ENCODE results near the gene DIO2. TPM values are rescaled to one million over a fixed set of nuclear protein-coding genes. Genes with fewer than 3 reads are reported as not detected.

The DIO2 gene
- total RNA-seq, 2 donors from 2014 or later, result 13.0 to 46.5 TPM

DNA sequence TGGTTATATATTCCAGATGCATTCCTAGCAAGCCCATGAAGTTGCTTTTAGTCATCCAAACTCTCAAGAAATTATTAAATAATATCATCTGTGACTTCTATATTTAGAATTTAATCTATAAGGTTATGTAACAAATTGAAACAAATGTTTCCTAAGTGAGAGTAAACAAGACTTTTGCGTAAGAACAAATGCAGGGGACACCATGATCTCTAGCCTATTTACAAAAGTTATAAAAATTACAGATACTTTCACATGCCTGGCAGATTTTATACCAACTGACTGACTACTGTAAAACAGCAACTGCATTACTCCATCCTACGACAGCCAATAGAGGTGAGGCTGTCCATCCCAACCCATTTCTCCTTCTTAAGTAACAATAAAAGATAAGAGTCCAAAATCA lies 20.4 kb upstream of the DIO2 start:
- ATAC-seq (ENCODE audit: insufficient number of reproducible peaks, low FRiP score, low read depth), result no peak
- no peak overlapping the region for H3K4me3 ChIP-seq
- TF ChIP-seq, protein P1, sequence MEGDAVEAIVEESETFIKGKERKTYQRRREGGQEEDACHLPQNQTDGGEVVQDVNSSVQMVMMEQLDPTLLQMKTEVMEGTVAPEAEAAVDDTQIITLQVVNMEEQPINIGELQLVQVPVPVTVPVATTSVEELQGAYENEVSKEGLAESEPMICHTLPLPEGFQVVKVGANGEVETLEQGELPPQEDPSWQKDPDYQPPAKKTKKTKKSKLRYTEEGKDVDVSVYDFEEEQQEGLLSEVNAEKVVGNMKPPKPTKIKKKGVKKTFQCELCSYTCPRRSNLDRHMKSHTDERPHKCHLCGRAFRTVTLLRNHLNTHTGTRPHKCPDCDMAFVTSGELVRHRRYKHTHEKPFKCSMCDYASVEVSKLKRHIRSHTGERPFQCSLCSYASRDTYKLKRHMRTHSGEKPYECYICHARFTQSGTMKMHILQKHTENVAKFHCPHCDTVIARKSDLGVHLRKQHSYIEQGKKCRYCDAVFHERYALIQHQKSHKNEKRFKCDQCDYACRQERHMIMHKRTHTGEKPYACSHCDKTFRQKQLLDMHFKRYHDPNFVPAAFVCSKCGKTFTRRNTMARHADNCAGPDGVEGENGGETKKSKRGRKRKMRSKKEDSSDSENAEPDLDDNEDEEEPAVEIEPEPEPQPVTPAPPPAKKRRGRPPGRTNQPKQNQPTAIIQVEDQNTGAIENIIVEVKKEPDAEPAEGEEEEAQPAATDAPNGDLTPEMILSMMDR (IDR thresholded peaks at IDR 0.05), result no peak

DNA sequence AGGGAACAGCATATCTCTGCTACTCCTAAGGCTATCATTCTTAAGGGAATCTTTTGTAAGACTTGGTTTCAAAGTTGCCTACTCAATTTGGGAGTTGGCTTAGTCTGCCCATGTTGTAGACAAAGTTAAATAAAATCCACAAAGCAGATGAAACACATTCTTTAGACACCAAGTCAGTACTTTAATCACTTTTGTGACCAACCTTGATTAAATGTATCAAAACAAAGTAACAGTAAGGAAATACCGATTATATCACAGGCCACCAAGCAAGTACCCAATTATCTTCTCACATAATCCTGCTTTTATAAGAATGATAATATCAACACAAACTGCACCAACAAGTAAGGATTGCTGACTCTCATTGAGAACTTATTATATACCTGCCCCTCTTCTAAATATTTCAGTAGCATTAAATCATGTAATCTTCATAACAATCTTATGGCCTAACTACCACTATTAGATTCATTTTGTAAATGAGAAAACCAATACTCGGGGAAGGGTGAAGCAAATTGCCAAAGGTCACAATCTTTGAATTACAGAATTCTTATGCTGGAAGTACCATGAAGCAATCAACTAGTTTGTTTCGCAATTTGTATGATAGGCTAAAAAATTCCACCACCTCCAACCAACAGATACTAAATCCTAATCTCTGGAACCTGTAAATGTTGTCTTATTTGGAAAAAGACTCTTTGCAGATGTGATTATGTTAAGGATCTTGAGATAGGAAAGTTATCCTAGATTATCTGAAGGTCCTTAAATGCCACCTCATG lies 12.6 kb upstream of the DIO2 start:
- Histone ChIP-seq H3K36me3 (no peaks in the 10 kb centered on the region), H3K27me3 (replicated peaks; ENCODE audit: insufficient read depth) (no peaks in the 10 kb centered on the region), H3K27ac (no peak overlapping the region), H3K9me3 (no peaks in the 10 kb centered on the region), H3K4me1 (ENCODE audit: control insufficient read depth in 1 of 2, low read depth in 2 of 2) (no peaks in the 10 kb centered on the region), H3K4me3 (no peak overlapping the region)
- ATAC-seq (ENCODE audit: insufficient number of reproducible peaks, low FRiP score, low read depth), result no peak
- TF ChIP-seq, protein P1 (IDR thresholded peaks at IDR 0.05), result no peak
- DNase-seq (ENCODE audit: low spot score), result no peak

More for the DNA sequence above, 20.4 kb upstream of the DIO2 start:
- no peak for DNase-seq (ENCODE audit: low spot score)
- no peaks in the 10 kb centered on the region for H3K27me3 ChIP-seq (replicated peaks; ENCODE audit: insufficient read depth)
- H3K9me3 ChIP-seq, result peaks cover 1% of the 10 kb centered on the region
- no peaks in the 10 kb centered on the region for H3K36me3 ChIP-seq
- no peak overlapping the region for H3K27ac ChIP-seq
- H3K4me1 ChIP-seq (ENCODE audit: control insufficient read depth in 1 of 2, low read depth in 2 of 2), result no peaks in the 10 kb centered on the region

- Histone ChIP-seq H3K27ac (no peak overlapping the region), H3K27me3 (replicated peaks; ENCODE audit: insufficient read depth) (no peaks in the 10 kb centered on the region), H3K4me1 (ENCODE audit: control insufficient read depth in 1 of 2, low read depth in 2 of 2) (peaks cover 15 to 16% of the 10 kb centered on the region in 2 donors), H3K9me3 (no peaks in the 10 kb centered on the region), H3K36me3 (no peaks in the 10 kb centered on the region), H3K4me3 (no peak overlapping the region)
- TF ChIP-seq, protein P1 (IDR thresholded peaks at IDR 0.05), result no peak
- no peak for ATAC-seq (ENCODE audit: insufficient number of reproducible peaks, low FRiP score, low read depth)
- no peak for DNase-seq (ENCODE audit: low spot score)
Observed at GRCh38 chr14:80216818-80217217, 5.5 kb upstream of the DIO2 start.

- H3K27ac ChIP-seq, result no peak overlapping the region
- no peaks in the 10 kb centered on the region for H3K36me3 ChIP-seq
- TF ChIP-seq, protein P1 (IDR thresholded peaks at IDR 0.05), result no peak
- no peaks in the 10 kb centered on the region for H3K9me3 ChIP-seq
- no peaks in the 10 kb centered on the region for H3K27me3 ChIP-seq (replicated peaks; ENCODE audit: insufficient read depth)
- peaks cover 15 to 16% of the 10 kb centered on the region in 2 donors for H3K4me1 ChIP-seq (ENCODE audit: control insufficient read depth in 1 of 2, low read depth in 2 of 2)
- no peak overlapping the region for H3K4me3 ChIP-seq
- peak; percentile 51 for ATAC-seq (ENCODE audit: insufficient number of reproducible peaks, low FRiP score, low read depth)
- no peak for DNase-seq (ENCODE audit: low spot score)
Observed at GRCh38 chr14:80215756-80216581, 4.7 kb upstream of the DIO2 start.

GRCh38 chr14:80215081-80215480 lies 3.8 kb upstream of the DIO2 start:
- TF ChIP-seq, protein P1 (IDR thresholded peaks at IDR 0.05), result no peak
- Histone ChIP-seq H3K9me3 (no peaks in the 10 kb centered on the region), H3K27ac (no peak overlapping the region), H3K4me3 (no peak overlapping the region), H3K27me3 (replicated peaks; ENCODE audit: insufficient read depth) (no peaks in the 10 kb centered on the region), H3K36me3 (no peaks in the 10 kb centered on the region), H3K4me1 (ENCODE audit: control insufficient read depth in 1 of 2, low read depth in 2 of 2) (peaks cover 15 to 16% of the 10 kb centered on the region in 2 donors)
- ATAC-seq (ENCODE audit: insufficient number of reproducible peaks, low FRiP score, low read depth) (no peak), DNase-seq (ENCODE audit: low spot score) (no peak)
